ENCODE data around the gene CLRN2.

Gene CLRN2

GRCh38 chr4:17574206-17574605 is 59.2 kb downstream of the CLRN2 start:
- TF ChIP-seq POLR2AphosphoS5 (IDR thresholded peaks at IDR 0.05; ENCODE audit: low read depth, low read length) (no peak), SIN3A (IDR thresholded peaks at IDR 0.05; ENCODE audit: borderline replicate concordance, insufficient read depth, low read length) (no peak), FOXP2 (optimal IDR thresholded peaks at IDR 0.05; ENCODE audit: borderline replicate concordance, extremely low read depth, extremely low read length, insufficient read depth) (no peak), TAF1 (IDR thresholded peaks at IDR 0.05; ENCODE audit: borderline replicate concordance, insufficient read depth, low read length) (no peak), REST (IDR thresholded peaks at IDR 0.05; ENCODE audit: insufficient read depth in 1 of 2, low read depth in 2 of 2, low read length in 2 of 2) (no peak)

Measured in PFSK-1 (cell line).